GM18508 (cell line): ENCODE data around the gene SDCCAG8.
A peak's percentile ranks its signal among the peaks of the same experiment; 100 is the strongest.
"Not testable (repeated sequence)": the region's sequence is repeated elsewhere in the genome, so short reads cannot be mapped to it uniquely, and the experiment has no call there.

Experiments used
- ATAC-seq: cut with Tn5 transposase; IDR thresholded peaks from one replicate; pipeline ENCODE4 v1.9.1; 2021; ENCODE audit warnings: moderate number of reproducible peaks; ENCODE audit not compliant: insufficient read depth, unreplicated experiment

The SDCCAG8 gene

DNA sequence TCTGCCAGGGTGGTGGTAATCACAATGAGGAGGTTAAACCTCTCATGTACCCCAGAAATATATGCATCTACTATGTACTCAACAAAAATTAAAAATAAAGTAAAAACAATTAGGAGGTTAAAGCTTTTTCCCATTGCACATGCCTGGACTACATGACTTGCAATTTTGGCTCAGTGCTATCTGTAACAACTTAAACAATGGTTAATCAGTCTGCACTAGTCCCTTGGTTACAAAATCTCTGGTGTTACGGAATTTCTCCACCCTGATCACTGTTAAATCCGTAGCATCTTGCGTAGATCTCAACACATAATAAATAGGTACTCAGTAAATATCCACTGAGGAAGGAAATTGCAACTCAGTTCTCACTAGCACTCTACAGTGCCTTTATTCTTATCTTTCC lies 66.5 kb downstream of the SDCCAG8 start:
- ATAC-seq = no peak

DNA sequence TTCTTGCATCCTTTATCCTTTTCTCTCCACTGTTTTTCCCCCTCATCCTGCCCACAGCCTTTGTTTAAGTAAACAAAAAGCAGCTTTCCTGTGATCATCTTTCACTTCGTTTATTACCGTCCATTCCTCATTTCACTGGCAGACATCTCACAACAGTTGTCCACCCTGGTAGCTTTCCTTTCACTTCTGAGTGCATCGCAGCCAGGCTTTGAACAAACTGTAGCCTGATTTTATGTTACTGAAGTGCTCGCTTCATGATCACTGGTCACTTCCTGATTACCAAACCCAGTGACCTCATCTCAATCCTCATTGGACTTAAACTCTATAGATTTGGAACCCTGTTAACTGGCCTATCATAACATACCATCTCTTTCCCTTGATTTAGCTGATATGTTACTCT lies 67.7 kb downstream of the SDCCAG8 start:
- no peak for ATAC-seq

DNA sequence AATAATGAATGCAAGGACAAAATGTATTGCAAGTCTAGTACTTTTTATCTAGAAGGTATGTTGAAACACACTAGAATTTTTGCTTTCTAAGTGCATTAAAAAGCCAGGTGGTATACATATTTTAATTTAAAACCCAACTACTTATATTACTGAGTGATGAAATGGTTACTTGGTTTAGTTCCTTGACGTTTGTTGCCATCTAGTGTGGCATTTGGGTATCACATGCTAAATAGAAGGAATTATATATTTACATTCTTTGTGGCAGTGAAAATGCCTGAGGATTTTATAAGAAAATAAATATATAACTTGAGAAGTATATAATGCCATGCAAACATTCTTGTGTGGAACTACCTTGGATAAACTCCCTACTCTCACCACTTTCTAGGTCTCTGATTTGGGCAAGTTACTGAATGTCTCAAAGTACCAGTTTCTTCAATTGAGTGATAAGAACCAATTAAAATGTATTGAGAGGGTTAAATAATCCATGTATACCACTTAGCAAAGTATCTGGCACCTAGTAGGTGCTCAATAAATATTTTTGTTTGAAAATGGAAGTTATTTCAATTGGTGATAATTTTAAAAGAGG lies 69.6 kb downstream of the SDCCAG8 start:
- ATAC-seq = no peak

DNA sequence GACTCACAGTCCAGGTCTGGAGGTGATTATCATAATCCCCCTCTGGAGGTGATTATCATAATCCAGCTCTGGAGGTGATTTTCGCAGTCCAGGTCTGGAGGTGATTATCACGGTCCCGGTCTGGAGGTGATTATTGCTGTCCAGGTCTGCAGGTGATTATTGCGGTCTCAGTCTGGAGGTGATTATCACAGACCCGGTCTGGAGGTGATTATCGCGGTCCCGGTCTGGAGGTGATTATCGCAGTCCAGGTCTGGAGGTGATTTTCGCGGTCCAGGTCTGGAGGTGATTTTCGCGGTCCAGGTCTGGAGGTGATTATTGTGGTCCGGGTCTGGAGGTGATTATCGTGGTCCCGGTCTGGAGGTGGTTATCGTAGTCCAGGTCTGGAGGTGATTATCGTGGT lies 76.6 kb downstream of the SDCCAG8 start:
- no peak for ATAC-seq

DNA sequence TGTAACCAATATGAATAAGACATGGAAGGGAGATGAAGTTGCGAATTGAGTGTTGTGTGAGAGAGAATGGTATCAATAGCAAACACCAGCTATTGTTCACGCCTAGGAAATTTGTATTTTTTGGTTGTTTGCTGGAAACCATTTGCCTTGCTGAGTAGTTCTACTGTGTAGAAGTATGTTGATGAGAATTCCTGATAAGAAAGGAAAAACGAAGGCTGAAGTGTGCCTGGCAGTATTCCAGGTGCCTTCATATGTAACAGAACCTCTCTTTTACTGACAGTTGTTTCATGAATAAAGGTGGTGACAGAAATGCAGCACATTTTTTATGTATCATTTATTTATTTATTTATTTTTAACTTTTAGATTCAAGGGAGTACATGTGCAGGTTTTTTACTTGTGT lies 79.5 kb downstream of the SDCCAG8 start:
- no peak for ATAC-seq

DNA sequence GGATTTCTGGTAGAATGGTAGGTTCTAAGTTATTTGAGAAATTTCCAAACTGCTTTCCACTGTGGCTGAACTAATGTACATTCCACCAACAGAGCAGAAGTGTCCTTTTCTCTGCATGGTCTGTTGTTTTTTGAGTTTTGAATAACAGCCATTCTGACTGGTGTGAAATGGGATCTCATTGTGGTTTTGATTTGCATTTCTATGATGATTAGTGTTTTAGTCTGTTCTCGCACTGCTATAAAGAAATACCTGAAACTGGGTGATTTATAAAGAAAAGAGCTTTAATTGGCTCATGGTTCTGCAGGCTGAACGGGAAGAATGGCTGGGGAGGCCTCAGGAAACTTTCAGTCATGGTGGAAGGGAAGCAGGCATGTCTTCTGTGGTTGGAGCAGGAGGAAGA lies 80.3 kb downstream of the SDCCAG8 start:
- ATAC-seq = no peak

DNA sequence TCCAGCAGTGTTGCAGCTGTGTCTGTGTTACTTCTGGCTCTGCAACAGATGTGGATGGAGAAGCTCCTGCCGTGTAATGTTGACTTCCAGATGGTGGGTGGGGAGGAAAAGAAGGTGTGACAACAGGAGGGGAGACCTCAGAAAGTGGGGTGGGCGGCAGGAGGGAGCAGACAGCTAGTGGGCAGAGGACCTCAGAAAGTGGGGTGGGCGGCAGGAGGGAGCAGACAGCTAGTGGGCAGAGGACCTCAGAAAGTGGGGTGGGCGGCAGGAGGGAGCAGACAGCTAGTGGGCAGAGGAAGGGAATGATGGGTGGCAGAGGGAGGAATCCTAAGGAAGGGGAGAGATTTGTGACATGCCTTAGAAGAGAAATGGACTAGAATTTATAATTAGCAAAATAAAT lies 83.0 kb downstream of the SDCCAG8 start:
- not testable (repeated sequence) for ATAC-seq

DNA sequence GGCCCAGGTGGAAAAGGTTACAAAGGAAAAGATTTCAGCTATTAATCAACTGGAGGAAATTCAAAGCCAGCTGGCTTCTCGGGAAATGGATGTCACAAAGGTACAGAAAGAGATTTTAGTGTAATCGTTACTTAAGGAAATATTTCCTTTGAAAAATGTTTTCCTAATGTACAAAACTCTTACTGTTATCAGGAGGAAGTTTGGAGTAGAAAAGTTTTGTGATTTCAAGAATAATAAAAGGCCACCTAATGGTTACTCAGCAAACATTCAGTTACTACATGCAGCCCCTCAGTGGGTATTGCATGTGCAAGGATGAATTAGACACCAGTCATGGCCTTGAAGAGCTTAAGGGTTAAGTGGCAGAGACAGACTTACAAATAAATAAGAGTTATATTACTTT lies 85.2 kb downstream of the SDCCAG8 start:
- no peak for ATAC-seq

DNA sequence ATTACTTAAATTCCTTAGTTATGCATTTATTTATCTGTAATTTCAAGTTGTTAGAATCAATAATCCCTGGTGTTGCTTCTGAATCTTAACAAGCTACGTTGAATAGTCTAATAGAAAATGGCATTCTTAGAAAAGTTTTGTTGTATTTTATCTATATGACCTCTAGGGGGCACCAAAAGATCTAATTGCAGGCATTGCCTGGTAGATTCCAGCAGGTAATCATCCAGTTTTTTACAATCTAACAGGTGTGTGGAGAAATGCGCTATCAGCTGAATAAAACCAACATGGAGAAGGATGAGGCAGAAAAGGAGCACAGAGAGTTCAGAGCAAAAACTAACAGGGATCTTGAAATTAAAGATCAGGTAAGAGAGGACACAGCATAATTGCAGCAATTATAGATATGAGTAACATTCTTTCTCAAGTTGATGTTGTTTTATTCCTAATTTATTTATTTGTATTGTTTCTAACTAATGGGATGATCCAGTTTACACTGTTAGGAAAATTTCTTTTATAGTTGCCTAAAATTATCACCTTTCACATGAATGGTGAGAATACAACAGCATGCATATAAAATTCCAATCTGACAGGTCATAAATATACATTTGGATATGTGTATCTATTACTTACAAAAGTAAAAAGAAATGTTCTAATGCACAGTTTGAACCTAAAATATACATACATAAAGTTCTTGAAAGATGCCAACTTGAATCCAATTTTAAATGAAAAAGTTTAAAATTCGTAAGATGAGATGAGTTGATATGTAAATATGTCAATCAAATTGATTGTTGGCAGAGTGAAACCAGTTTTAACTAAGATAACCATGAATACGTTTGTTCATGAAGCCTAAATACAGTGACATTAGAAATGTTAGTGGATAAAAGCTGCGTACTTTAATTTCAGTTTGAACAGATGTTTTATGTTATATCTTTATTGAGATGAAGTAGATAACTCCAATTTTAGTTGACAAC lies 88.4 kb downstream of the SDCCAG8 start:
- no peak for ATAC-seq

DNA sequence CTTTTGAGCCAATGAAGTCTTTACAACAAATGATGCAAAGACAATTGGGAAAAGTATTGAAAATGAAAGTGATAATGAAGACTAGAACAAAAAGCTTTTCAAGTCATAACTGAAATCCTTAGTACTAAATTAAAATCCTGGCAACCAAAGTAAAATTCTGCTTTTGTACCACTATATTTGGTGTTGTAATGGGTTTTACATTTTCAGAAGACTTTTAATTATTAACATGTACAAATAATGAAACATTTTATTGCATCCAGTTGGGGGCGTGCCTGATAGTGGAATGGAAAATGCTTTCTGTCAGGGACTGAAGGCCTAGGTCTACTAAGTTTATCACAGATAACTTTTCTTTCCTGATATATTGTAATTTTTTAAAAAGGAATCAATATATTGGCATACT lies 89.4 kb downstream of the SDCCAG8 start:
- ATAC-seq = no peak

DNA sequence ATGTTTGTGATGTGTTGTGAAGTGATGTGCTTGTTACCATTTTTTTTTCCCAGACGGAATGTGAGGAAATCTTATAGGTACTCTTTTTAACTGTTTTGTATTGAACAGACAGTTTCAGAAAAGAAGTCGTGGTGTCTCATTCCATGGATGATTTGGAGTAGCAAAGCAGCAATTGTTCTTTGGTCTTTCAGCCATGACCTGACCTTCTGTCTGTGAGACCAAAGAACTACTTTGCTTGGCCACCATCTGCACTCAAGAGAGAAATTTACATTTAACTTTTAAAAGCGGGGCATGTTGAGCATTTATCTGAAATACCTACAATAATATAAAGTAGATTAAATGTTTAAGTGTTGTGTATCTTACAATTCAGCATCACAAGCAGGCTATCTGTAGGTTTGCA lies 90.2 kb downstream of the SDCCAG8 start:
- ATAC-seq = no peak

DNA sequence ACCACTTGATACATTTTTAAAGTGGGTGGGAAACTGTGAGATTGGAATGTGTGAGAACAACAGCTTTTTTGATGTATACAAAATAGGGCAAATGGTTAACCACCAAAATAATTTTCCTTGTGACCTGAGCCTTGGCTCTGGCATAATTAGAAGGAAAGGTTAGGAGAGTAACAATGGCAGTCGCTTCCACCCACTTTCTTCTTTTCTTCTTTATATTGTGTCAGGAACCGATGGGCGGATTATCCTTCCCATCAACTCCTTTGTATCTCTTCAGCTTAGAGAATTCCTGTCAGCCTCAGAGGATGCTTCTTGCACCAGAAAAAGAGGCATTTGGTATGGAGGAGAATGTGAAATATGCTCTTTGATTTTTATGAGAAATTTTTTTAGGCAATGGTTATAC lies 90.6 kb downstream of the SDCCAG8 start:
- no peak for ATAC-seq

DNA sequence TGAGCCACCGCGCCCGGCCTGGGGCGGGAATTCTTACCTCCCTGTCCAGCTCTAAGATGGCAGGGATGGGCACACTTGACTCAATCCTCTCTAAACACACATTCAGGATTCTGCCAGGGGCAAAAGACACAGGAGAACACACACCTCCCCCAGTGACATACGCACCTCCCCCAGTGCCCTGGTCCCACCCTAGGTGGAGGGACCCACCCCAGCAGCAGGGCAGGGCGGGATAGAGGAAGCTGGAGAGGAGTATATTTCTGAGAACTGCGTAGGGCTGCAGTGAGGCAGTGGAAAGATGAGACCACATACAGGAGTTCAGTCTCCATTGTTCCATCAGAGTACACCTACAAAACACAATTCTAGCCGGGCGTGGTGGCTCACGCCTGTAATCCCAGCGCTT lies 92.5 kb downstream of the SDCCAG8 start:
- ATAC-seq = no peak

DNA sequence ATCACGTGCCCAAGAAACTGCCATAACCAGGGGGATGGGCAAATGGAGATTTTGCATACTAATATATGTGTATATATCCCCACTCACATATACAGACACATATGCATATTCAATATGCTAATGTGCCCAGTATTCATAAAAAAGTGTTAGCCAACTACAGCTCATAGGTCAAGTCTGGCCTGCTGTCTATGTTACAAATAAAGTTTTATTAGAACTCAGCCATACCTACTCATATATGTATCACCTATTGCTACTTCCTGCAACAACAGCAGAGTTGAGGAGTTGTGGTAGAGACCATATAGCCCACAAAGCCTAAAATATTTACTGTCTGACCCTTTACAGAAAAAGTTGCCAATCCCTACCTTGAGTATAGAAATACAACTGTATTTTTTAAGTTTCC lies 93.3 kb downstream of the SDCCAG8 start:
- ATAC-seq = no peak

DNA sequence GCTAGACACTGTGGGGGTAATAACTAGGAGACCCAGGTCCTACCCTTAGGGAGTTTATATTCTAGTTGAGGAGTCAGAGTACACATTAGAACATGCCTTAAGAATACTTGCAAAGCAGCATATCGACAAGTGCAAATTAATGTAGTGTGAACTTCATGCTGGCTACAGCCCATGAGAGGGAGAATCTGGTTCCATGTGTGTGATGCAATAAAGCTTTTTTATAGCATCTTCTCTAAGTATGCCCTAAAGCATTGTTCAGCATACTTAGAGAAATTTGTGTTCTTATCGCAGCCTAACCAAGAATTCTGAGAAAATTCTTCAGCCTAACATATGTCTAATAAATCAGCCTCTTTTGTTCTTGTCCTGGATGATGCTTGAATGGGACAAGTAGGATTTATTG lies 95.5 kb downstream of the SDCCAG8 start:
- ATAC-seq = no peak

DNA sequence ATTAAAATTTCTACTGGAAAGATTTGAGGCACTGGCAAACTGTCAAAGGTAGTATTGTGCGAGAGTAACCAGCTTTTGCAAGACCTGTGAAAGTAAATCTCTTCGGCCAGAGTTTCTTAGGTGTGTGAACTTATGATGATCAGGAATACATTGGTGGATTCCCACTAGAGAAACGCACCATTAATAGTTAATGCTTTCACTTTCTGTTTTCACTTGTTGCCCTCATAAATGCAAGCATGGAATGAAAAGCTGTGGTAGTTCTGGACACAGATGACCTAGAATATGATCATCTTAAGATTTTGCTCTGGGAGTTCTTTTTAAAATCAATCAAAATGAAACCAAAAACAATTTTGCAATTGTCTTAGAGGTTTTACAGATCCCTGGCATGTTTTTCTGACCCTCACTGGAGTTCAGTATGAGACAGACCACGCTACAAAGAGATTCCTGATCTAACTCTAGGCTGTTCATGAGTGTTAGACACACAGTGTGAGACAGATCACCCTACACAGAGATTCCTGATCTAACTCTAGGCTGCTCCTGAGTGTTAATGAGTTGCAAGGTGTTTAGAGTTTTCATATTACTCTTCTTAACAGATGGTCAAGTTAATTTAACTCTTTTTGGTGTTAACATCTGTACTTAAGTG lies 98.8 kb downstream of the SDCCAG8 start:
- peak; percentile 69 for ATAC-seq

DNA sequence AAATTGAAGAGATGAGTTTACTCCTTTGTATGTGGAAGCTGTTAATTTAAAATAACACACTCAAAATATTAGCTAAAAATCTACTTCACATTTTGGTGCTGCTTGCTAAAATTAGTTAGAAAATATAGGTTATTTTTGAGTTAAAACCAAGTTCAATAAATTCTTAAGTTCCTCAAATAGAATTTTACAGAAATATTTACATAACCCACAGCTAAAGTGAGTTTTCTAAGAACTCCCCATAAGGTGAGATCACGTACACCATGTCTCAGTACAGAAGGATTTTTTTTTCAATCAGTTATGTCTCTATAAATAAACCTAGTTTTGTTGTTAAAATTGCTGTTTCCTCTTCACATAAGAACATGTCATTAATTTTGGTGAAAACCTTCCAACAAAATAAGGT lies 108.0 kb downstream of the SDCCAG8 start:
- ATAC-seq = no peak

DNA sequence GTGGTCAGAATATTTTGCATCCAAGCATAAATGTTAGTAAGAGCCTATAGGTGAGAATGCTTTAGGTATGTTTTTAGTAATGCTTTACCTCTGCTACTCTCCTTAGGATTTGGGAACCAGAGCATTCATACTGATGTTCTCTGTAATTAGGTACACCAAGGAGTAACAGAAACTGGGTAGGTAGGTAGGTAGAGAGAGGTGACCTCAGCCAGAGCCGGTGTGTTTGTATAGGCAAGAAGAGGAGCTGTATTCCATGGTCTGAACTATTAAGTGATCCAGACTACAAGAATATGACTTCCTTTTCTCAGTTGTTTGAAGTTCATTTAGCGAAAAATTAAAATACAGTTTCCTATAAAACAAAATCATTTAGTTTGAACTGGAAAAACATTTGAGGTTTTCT lies 108.5 kb downstream of the SDCCAG8 start:
- ATAC-seq = no peak

DNA sequence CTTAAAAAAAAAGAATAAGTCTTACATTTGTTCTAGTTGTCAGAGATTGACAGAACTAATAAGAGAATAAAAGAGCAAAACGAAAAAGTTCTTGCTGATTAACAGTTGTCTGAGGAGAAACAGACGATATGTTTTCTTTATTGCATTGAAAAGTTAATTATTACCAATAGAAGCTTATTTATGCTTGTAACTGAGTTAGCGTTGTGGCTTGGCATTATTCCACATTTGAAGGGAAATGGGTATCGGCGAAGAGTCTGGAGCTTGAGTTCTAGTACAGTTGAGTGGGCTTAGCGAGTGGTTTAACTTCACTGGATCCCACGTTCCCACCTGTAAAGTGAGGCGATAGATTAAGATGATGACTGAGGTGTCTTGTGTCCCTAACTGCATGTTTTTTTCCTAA lies 109.0 kb downstream of the SDCCAG8 start:
- ATAC-seq = no peak

DNA sequence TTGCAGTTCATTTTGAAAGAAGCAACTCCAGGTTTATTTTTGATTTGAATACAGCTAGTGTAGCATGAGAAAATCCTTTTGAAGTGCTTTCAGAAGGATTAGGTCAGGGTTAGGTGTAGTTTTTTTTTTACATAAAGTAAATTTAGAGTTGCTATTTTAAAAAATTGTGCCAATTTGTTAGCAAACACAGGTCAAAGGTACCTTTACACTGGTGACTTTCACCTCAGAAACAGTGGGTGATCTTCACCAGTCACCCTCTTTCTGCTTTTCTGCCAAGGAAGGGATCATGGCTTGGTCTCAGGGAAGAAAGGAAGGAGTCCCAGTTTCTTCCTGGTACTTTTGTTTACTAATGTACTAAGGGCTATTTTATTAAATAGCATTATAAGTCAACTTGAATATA lies 111.5 kb downstream of the SDCCAG8 start:
- no peak for ATAC-seq

DNA sequence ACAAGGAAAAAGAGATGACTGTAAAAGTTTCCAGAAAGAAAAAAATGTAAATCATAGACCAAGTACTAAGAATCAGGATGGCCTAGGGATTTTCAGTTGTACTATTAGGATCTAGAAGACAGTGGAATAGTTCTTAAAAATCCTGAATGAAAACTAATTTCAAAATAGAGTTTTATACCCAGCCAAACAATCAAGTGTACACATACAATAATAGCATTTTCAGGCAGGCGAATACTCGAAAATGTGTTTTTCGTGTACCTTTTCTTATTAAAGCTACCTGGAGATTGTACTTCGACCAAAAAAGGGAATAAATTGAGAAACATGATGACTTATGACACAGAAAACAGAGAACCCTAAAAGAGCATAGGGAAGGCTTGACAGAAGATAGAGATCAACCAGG lies 118.6 kb downstream of the SDCCAG8 start:
- ATAC-seq = no peak
